Activated T-cell treated with anti-CD3 and anti-CD28 coated beads, Interleukin-2, amount 50 U/mL, for 1 hour (primary cell): ENCODE measurements around the gene MORC3.

Experiments used
- DNase-seq: peaks from one replicate; pipeline ENCODE4 v3.0.0-alpha.2; 2020

Gene MORC3

DNA sequence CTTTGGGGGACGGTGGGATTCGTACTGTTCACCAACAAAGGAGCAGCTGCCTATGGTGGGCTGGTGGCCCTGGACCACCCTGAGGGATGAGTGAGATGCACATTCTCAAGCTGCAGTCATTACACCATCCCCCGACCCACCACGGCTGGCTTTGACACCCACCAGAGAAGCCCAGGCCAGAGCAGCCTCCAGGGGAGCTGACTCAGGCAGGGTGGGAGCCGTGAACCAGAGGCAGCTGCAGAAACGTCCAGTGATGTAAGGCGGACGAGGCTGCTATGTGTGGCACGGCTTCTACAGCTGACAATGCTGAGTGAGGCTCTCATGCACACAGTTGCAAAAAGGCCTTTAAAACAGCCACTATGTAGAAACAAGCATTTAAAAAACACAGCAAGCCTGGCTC lies 105.3 kb downstream of the MORC3 start:
- no peak for DNase-seq
